Neuronal stem cell (in vitro differentiated cells): ENCODE data around the gene ERICH6.

Experiments used
- DNase-seq: peaks from one replicate; pipeline ENCODE4 v3.0.0-alpha.2; 2013; ENCODE audit warnings: low spot score
- H2AFZ ChIP-seq: one replicate; pipeline ENCODE4 v1.6.1; 2013; ENCODE audit warnings: mild to moderate bottlenecking, low read length, inconsistent platforms
- H2AK5ac ChIP-seq: 2 replicates; pipeline ENCODE4 v1.6.1; 2013; ENCODE audit warnings: low read depth, mild to moderate bottlenecking, inconsistent platforms, low read length, moderate library complexity, mixed read lengths
- H2BK120ac ChIP-seq: 2 replicates; pipeline ENCODE4 v1.6.1; 2013; ENCODE audit warnings: low read depth, mild to moderate bottlenecking, inconsistent platforms, low read length, moderate library complexity, mixed read lengths
- H2BK12ac ChIP-seq: one replicate; pipeline ENCODE4 v1.6.1; 2013; ENCODE audit warnings: low read length, inconsistent platforms
- H2BK15ac ChIP-seq: 2 replicates; pipeline ENCODE4 v1.6.1; 2013; ENCODE audit warnings: mild to moderate bottlenecking, low read length, inconsistent platforms, mixed read lengths
- H2BK5ac ChIP-seq: one replicate; pipeline ENCODE4 v1.6.1; 2013; ENCODE audit warnings: inconsistent platforms, mild to moderate bottlenecking, low read length, moderate library complexity
- H3K14ac ChIP-seq: one replicate; pipeline ENCODE4 v1.6.1; 2013; ENCODE audit warnings: low read length, inconsistent platforms
- H3K18ac ChIP-seq: 2 replicates; pipeline ENCODE4 v1.6.1; 2013; ENCODE audit warnings: low read length, inconsistent platforms
- H3K23ac ChIP-seq: 2 replicates; pipeline ENCODE4 v1.6.1; 2013; ENCODE audit warnings: low read depth, mild to moderate bottlenecking, mixed read lengths, low read length, inconsistent platforms; ENCODE audit not compliant: poor library complexity
- H3K27ac ChIP-seq: replicated peaks from 3 replicates; pipeline ENCODE4 v1.5.1; 2013; ENCODE audit warnings: low read length, inconsistent platforms
- H3K27me3 ChIP-seq, 3 experiments: 2 replicates each; pipeline ENCODE4 v1.6.1; 2013; ENCODE audit warnings: low read length in 3 of 3, mild to moderate bottlenecking in 2 of 3, inconsistent platforms in 1 of 3, low read depth in 1 of 3, mixed read lengths in 1 of 3, moderate library complexity in 1 of 3; ENCODE audit not compliant: control insufficient read depth in 3 of 3, insufficient read depth in 3 of 3
- H3K36me3 ChIP-seq, 2 donors: replicated peaks in 1 of 2; 2 replicates each; pipeline ENCODE4 v1.6.1; 2013; ENCODE audit warnings: low read length in 2 of 2; ENCODE audit not compliant: control insufficient read depth in 2 of 2, insufficient read depth in 2 of 2
- H3K4ac ChIP-seq: 2 replicates; pipeline ENCODE4 v1.6.1; 2013; ENCODE audit warnings: inconsistent platforms, mild to moderate bottlenecking, low read length, moderate library complexity
- H3K4me1 ChIP-seq, 2 donors: 1 replicate in 1 of 2; 2 replicates in 1 of 2; pipeline ENCODE4 v1.6.1; 2013; ENCODE audit warnings: low read length in 2 of 2, low read depth in 1 of 2; ENCODE audit not compliant: control insufficient read depth in 2 of 2, insufficient read depth in 1 of 2
- H3K4me2 ChIP-seq: one replicate; pipeline ENCODE4 v1.6.1; 2013; ENCODE audit warnings: mild to moderate bottlenecking, low read length, inconsistent platforms; ENCODE audit not compliant: insufficient read depth, poor library complexity, severe bottlenecking
- H3K4me3 ChIP-seq, 2 donors: 2 replicates each; pipeline ENCODE4 v1.5.1; 2013; ENCODE audit warnings: low read length in 2 of 2, mild to moderate bottlenecking in 2 of 2, inconsistent platforms in 1 of 2, moderate library complexity in 1 of 2
- H3K79me1 ChIP-seq: one replicate; pipeline ENCODE4 v1.6.1; 2013; ENCODE audit warnings: low read depth, mild to moderate bottlenecking, inconsistent platforms, low read length, moderate library complexity
- H3K9ac ChIP-seq: one replicate; pipeline ENCODE4 v1.6.1; 2013; ENCODE audit warnings: mild to moderate bottlenecking, low read depth, low read length, inconsistent platforms; ENCODE audit not compliant: poor library complexity
- H3K9me3 ChIP-seq, 2 donors: replicated peaks in 1 of 2; 2 replicates each; pipeline versions ENCODE3 to v1.6.1; 2013; ENCODE audit warnings: low read length in 2 of 2, mild to moderate bottlenecking in 2 of 2, inconsistent platforms in 1 of 2, low read depth in 1 of 2, mixed read lengths in 1 of 2, moderate library complexity in 1 of 2; ENCODE audit not compliant: control insufficient read depth in 2 of 2, insufficient read depth in 1 of 2
- H4K8ac ChIP-seq: one replicate; pipeline ENCODE4 v1.6.1; 2013; ENCODE audit warnings: low read depth, mild to moderate bottlenecking, inconsistent platforms, low read length, moderate library complexity
- H4K91ac ChIP-seq: one replicate; pipeline ENCODE4 v1.6.1; 2013; ENCODE audit warnings: low read length, low read depth, mild to moderate bottlenecking, inconsistent platforms; ENCODE audit not compliant: poor library complexity
- WGBS, 2 donors: extraction: QIAGEN DNeasy Blood & Tissue Kit; methylation state at CpG; one replicate each; pipeline ENCODE4 v1.1.7; 2013; ENCODE audit warnings: missing lambda C conversion rate in 2 of 2, mixed read lengths in 1 of 2; ENCODE audit not compliant: insufficient read length in 2 of 2, insufficient replicate concordance in 1 of 2; ENCODE audit errors: extremely low coverage in 2 of 2; 5-methylcytosine and 5-hydroxymethylcytosine counted together

ERICH6 gene

DNA sequence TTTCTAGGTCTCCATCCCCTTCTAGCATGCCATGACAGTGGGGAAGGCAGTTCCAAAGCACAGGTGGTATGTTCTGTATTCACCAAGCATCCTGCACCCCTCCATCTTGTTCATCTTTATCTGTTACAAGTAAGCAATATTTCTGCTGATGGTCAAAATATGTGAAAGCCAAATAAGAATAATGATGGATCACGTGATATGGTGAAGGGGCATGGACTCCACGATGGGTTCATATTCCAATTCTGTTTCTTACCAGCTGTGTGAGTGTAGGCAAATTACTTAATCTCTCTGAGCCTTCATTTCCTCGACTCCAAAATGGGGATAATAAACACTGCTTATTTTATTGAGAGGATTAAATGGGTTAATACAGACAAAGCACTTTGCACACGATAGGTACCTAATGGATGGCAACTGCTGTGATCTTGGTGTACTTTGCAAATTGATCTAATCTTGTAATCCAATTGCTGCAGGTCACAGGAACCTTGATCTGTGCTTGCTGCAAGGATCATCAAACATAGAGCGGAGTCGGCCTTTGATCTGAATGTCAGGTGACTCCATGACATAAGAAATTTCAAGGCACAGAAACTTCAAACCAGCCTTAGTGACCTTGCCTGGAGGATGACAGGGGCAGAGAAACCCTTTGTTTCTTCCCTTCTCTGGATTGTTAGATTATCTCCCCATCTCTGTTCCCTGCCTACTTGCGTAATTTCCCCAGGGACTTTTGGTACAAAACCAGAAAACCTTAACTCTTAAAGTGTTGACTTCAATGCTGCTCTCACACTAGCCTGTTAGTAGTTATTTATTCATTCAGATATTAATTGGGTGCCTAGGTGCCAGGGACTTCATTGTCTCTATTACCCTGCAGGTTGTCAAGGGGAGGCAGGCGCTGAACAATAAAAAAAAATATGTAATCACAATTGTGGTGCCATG, 33.4 kb upstream of the ERICH6 start:
- Histone ChIP-seq H3K18ac (no peak overlapping the region), H3K4me3 (no peak overlapping the region), H3K14ac (no peak overlapping the region), H2BK15ac (no peak overlapping the region), H3K9me3 (no peaks in the 10 kb centered on the region), H2AK5ac (no peak overlapping the region), H4K8ac (no peak overlapping the region), H3K4me1 (peaks cover 1 to 3% of the 10 kb centered on the region in 2 donors), H3K23ac (no peak overlapping the region), H2BK120ac (no peak overlapping the region), H2BK5ac (no peak overlapping the region), H3K27ac (no peak overlapping the region), H3K36me3 (peaks cover 0 to 7% of the 10 kb centered on the region in 2 donors), H2BK12ac (no peak overlapping the region), H3K79me1 (no peaks in the 10 kb centered on the region), H3K4me2 (no peak overlapping the region), H3K4ac (no peak overlapping the region), H3K27me3 (no peaks in the 10 kb centered on the region), H4K91ac (no peak overlapping the region), H2AFZ (no peak overlapping the region), H3K9ac (no peak overlapping the region)
- WGBS, 2 donors: no CpG with 5 or more reads among the region's 8 CpGs
- DNase-seq: no peak

DNA sequence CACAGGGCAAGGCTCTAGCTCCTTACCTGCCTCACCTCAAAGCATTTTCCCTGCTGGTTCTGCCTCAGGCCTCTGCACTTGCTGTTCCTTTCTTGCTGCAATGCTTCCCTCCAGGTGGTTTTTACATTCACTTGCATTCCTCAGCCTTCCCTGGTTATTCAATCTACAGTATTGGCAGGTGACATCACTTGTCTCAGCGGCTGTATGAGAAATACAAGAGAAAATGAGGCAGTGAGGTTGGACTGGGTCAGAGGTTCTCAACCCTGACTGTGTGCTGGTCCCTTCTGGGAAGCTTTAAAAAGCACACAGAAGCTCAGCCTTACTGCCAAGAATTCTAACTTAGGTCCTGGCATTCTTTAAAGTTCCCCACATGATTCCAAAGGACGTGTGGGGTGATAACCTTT, 32.6 kb upstream of the ERICH6 start:
- Histone ChIP-seq H3K27me3 (no peaks in the 10 kb centered on the region), H3K14ac (no peak overlapping the region), H2BK12ac (no peak overlapping the region), H4K8ac (no peak overlapping the region), H3K27ac (no peak overlapping the region), H3K9ac (no peak overlapping the region), H2AFZ (no peak overlapping the region), H3K4me1 (peaks cover 0 to 1% of the 10 kb centered on the region in 2 donors), H3K36me3 (peaks cover 0 to 4% of the 10 kb centered on the region in 2 donors), H3K23ac (no peak overlapping the region), H2BK5ac (no peak overlapping the region), H3K9me3 (no peaks in the 10 kb centered on the region), H3K4me2 (no peak overlapping the region), H3K18ac (no peak overlapping the region), H3K4ac (no peak overlapping the region), H2BK120ac (no peak overlapping the region), H2BK15ac (no peak overlapping the region), H4K91ac (no peak overlapping the region), H3K79me1 (no peaks in the 10 kb centered on the region), H3K4me3 (no peak overlapping the region), H2AK5ac (no peak overlapping the region)
- DNase-seq: no peak
- WGBS, 2 donors: no CpG with 5 or more reads among the region's 2 CpGs

DNA sequence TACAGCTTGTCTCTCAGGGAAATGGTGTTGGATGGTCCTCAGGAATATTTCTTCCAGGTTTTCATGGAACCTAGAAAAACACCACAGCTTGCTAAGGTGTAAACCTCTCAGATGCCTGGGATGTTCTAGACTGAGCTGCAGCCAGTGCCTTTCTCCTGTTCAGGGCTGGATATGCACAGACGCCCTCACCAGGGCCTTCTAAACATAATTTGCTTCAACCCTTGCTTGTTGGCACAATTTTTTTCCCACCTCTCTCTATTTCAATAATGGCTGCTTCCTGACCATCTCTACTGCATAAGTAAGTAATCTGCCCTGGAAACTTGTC, 31.0 kb upstream of the ERICH6 start:
- H3K4ac ChIP-seq: no peak overlapping the region
- H2BK12ac ChIP-seq: no peak overlapping the region
- H4K8ac ChIP-seq: no peak overlapping the region
- no peak overlapping the region for H3K23ac ChIP-seq
- no peak overlapping the region for H4K91ac ChIP-seq
- no peak for DNase-seq
- H2BK5ac ChIP-seq: no peak overlapping the region
- peaks cover 0 to 1% of the 10 kb centered on the region in 2 donors for H3K4me1 ChIP-seq
- H3K79me1 ChIP-seq: no peaks in the 10 kb centered on the region
- H2BK15ac ChIP-seq: no peak overlapping the region
- H3K27ac ChIP-seq: no peak overlapping the region
- H3K9me3 ChIP-seq: no peaks in the 10 kb centered on the region
- H3K4me3 ChIP-seq: no peak overlapping the region
- no peak overlapping the region for H3K14ac ChIP-seq
- H3K9ac ChIP-seq: no peak overlapping the region
- H3K27me3 ChIP-seq: no peaks in the 10 kb centered on the region
- WGBS, 2 donors: no CpG with 5 or more reads among the region's 1 CpG
- H2AK5ac ChIP-seq: no peak overlapping the region
- H3K4me2 ChIP-seq: no peak overlapping the region
- H3K36me3 ChIP-seq: no peaks in the 10 kb centered on the region
- H2BK120ac ChIP-seq: no peak overlapping the region
- no peak overlapping the region for H3K18ac ChIP-seq
- no peak overlapping the region for H2AFZ ChIP-seq

DNA sequence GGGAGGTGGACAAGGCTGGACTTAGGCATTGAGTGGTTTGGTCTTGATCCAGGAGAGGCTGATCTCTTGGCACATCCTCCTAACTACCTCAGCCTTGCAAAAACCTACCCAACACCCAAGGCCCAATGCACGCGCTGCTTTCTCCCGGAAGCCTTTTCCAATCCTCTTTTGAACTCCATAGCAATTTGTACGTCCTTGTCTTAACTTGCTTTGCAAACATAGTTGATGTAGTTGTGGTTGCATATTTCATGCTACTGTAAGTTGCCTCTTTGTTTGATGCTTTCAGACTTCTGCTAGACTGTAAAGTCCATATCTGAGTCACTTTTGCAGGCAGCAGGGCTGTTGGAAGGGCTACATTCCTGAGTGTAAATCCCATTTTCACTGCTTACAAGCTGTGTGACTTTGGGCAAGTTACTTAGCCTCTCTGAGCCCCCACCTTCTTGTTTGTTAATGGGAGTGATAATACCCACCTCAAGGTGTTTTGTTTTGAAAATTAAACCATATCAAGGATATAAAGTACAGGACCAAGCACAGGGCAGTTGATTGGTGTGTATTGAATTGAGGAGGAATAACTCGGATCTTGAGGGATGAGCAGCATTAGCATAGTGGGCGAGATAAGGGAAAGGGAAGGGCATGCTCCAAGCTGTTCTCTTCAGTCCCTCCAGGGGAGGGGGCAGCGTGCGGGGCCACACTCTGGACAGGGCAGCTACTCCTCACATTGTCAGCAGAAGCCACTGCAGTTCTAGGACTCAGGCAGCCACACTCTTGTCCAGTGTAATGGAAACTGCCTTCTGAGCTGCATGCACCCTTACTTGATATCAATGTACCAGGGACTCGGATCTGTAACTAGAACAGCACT, 30.4 kb upstream of the ERICH6 start:
- Histone ChIP-seq H2BK12ac (no peak overlapping the region), H3K14ac (no peak overlapping the region), H3K9ac (no peak overlapping the region), H4K91ac (no peak overlapping the region), H2BK120ac (no peak overlapping the region), H2BK15ac (no peak overlapping the region), H3K36me3 (no peaks in the 10 kb centered on the region), H3K27me3 (no peaks in the 10 kb centered on the region), H3K4ac (no peak overlapping the region), H3K9me3 (no peaks in the 10 kb centered on the region), H3K79me1 (no peaks in the 10 kb centered on the region), H3K4me2 (no peak overlapping the region), H3K4me3 (no peak overlapping the region), H3K18ac (no peak overlapping the region), H3K23ac (no peak overlapping the region), H2AFZ (no peak overlapping the region), H3K4me1 (peaks cover 0 to 1% of the 10 kb centered on the region in 2 donors), H3K27ac (no peak overlapping the region), H4K8ac (no peak overlapping the region), H2AK5ac (no peak overlapping the region), H2BK5ac (no peak overlapping the region)
- WGBS, 2 donors: no CpG with 5 or more reads among the region's 9 CpGs
- no peak for DNase-seq
